Measurements from ENCODE around the gene KCTD15.
A peak's percentile ranks its signal among the peaks of the same experiment; 100 is the strongest.

Gene KCTD15

GRCh38 chr19:33771384-33772101 is 25.1 kb upstream of the KCTD15 start:
- DNase-seq (ENCODE audit: low spot score), result peak; percentile 87

DNA sequence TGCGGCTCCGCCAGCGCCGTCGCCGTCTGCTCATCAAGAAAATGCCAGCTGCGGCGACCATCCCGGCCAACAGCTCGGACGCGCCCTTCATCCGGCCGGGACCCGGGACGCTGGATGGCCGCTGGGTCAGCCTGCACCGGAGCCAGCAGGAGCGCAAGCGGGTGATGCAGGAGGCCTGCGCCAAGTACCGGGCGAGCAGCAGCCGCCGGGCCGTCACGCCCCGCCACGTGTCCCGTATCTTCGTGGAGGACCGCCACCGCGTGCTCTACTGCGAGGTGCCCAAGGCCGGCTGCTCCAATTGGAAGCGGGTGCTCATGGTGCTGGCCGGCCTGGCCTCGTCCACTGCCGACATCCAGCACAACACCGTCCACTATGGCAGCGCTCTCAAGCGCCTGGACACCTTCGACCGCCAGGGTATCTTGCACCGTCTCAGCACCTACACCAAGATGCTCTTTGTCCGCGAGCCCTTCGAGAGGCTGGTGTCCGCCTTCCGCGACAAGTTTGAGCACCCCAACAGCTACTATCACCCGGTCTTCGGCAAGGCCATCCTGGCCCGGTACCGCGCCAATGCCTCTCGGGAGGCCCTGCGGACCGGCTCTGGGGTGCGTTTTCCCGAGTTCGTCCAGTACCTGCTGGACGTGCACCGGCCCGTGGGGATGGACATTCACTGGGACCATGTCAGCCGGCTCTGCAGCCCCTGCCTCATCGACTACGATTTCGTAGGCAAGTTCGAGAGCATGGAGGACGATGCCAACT is 24.4 kb upstream of the KCTD15 start:
- DNase-seq (ENCODE audit: low spot score), result no peak

DNA sequence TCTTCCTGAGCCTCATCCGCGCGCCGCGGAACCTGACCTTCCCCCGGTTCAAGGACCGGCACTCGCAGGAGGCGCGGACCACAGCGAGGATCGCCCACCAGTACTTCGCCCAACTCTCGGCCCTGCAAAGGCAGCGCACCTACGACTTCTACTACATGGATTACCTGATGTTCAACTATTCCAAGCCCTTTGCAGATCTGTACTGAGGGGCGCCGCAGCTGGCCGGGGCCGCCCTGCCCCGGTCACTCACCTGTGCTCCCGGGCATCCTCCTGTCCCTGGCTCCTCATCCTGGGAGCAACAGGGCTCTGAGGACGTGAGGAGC is 23.9 kb upstream of the KCTD15 start:
- DNase-seq (ENCODE audit: low spot score), result no peak

- no peak for DNase-seq (ENCODE audit: low spot score)
These were observed 22.7 kb upstream of the KCTD15 start for GRCh38 chr19:33773704-33774624.

- no peak for DNase-seq (ENCODE audit: low spot score)
These were observed 21.9 kb upstream of the KCTD15 start for GRCh38 chr19:33774751-33775150.

DNA sequence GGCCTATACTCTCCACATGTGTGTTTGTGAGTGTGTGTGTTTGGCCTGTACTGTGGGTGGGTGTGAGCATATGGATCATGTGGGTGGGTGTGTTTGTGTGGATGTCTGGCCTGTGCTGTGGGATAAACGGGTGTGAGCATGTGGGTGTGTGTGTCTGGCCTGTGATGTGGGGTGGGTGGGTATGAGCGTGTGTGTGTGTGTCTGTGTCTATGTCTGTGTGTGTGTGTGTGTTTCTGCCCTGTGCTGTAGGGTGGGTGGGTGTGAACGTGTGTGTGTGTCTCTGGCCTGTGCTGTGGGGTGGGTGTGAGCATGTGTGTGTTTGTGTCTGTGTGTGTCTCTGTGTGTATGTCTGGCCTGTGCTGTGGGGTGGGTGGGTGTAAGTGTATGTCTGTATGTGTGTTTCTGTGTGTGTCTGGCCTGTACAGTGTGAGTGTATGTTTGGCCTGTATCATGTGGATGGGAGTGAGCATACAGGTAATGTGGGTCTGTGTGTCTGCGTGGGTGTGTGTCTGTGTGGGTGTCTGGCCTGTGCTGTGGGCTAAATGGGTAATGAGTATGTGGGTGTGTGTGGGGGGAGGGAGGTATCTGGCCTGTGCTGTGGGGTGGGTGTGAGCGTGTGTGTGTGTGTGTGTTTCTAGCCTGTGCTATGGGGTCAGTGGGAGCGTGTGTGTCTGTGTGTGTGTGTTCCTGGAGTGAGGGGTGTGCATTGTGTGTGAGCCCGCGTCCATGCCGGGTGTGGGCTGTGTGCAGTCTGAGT is 20.8 kb upstream of the KCTD15 start:
- DNase-seq (ENCODE audit: low spot score), result no peak

- DNase-seq (ENCODE audit: low spot score), result no peak
These were observed 19.3 kb upstream of the KCTD15 start for GRCh38 chr19:33777351-33777750.

DNA sequence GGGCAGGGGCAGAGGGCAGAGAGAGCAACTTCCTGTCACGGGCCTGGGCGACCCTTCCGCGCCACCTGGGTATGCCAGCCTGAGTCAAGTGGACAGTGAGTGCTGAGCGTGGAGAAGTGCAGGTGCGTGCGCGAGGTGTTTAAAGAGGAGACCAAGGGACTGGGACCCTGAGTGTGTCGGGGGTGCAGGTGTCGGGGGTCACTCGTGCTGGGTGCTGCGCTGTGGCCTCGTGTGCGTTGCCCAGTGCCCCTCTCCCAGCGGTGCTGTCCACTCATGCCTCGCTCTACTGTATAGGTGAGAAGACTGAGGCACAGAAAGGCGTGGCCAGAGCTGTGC is 18.9 kb upstream of the KCTD15 start:
- no peak for DNase-seq (ENCODE audit: low spot score)

DNA sequence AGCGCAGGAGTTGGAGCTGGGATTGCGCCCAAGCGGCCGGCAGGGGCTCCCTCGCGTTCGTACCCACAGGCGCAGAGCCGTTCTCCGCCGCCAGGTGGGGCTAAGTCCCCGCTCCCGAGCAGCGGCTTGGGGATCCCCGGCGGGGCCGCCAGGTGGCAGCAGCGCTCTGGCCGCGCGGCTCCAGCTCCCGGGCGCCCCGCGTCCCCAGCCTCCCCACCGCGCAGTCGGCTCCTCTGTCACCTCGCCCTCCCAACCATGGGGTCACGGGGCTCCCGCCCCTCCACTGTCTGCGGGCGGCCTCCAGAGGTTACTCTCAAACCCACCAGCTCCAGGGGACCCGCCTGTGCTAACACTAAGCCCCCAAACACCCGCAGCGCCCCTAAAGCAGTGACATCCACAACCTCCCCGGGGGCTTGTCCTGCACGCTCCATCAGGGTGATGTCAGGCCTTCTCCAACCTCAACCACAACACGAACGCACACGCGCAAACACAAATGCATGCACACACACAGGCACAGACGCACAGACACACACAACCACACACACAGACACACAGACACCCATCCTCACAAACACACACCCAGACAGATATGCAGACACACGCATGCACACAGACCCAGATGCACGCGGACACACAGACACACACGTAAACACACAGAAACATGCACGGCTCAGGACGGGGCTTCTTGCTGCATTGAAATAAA is 18.4 kb upstream of the KCTD15 start:
- DNase-seq (ENCODE audit: low spot score), result peak; percentile 97

DNA sequence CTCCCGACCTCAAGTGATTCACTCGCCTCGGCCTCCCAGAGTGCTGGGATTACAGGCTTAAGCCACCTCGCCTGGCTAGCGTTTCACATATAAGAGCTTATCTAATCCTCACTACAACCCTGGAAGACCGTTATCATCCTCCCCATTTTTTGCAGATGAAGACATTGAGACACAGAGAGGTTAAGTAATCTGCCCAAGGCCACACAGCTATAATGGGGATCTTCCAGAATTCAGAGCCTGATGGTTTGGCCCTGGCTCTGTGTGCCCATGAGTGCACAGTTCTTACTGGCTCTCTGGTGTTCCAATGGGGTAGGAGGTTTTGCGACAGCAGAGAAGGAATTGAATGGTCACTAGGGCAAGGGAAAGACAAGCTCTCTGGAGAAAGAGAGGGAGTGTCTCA is 16.8 kb upstream of the KCTD15 start:
- DNase-seq (ENCODE audit: low spot score), result no peak

DNA sequence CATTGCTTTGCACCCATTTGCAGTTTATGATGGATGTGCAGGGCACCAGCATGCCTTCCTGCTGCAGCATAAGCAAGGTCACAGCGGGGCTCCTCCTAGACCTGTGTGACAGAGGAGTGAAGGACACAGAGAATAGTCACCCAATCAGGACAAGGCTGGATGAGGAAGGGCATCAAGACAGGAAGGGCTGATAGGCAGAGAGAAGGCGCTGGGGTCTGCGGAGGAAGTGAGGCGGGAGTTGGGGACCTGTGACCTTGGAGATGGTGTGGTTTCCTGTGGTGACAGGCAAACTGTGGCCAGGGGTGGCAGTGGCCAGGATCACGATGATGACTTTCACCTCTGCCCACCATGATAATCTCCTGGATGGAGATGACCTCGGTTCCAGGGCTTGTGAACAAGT is 16.4 kb upstream of the KCTD15 start:
- no peak for DNase-seq (ENCODE audit: low spot score)

DNA sequence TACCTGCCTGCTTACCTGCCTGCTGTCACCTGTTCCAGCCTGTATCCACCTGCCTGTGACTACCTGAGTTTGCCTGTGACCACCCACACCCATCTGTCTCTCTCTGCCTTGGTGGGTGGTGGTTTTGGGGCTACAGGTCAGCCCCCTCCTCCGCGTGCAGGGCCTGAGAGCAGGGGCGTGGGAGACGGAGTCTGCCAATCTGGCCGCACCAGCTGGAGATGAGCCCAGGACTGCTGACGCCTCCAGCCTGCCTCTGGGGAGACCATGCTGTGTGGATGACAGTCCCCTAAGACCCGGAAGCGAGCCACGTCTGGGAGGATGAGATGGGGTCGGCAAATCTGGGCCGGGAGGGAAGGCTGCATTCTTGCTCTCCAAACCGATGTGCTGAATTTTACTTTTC is 15.9 kb upstream of the KCTD15 start:
- no peak for DNase-seq (ENCODE audit: low spot score)

- DNase-seq (ENCODE audit: low spot score), result no peak
These were observed 15.2 kb upstream of the KCTD15 start for GRCh38 chr19:33781415-33781935.

DNA sequence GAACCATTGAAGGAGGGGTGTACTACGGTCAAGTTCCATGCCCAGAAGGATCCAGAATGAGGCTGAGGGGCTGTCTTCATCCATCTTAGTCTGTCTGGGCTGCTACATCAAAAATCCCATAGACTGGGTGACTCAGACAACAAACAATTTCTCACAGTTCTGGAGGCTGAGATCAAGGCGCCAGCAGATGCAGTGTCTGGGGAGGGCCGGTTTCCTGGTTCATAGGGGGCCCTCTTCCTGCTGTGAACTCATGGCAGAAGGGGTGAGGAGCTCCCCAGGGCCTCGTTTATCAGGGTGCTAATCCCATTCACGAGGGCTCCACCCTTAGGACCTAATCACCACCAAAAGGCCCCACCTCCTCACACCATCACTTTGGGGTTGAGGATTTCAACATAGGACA is 14.7 kb upstream of the KCTD15 start:
- DNase-seq (ENCODE audit: low spot score), result no peak

DNA sequence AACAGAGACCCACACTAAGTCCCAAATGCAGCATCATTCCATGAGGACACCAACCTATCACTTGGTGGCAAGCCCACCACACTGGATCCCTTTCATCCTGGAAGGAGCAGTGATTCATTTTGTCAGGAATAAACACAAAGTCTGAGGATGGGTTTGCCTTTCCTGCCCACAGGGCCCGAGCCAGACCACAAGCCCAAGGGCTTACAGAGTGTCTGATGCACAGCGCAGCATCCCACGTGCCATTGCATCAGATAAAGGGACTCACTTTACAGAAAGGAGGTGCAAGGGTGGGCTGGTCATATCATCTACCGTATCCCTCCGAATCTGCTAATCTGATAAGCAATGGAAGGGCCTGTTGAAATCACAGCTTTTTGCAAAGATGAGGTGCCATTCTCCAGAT is 12.2 kb upstream of the KCTD15 start:
- no peak for DNase-seq (ENCODE audit: low spot score)

DNA sequence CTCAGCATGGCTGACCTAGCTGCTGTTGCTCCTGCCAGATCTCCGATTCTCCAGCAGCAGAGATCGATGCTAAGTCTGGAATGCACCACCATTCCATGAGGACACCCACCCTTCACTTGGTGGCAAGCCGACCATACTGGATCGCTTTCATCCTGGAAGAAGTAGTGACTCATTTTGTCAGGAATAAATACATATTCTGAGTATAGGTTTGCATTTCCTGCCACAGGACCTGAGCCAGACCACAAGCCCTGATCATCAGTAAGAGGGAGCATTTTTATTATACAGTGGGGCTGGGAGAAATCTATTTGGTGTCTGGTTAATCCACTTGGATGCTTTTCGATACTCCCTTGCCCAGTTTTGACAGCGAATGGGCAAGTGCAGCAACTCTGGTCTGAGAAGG is 10.9 kb upstream of the KCTD15 start:
- DNase-seq (ENCODE audit: low spot score), result peak; percentile 48

DNA sequence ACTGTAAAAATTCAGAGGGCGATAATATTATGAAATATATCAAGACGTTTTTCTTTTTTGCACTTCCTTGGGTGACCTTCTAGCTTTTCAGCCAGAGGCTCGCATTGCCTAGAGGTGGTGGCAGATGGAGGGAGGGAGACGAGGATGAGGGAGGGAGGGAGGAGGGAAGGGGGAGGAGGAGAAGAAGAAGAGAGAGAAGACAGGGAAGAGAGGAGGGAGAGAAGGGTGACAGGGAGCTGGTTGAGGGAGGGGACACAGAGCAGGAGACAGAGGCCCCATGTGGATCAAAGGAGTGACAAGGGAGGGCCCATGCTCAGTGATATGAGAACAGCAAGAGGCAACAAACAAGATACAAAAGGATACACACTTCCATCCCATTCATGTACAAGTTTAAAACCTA is 8.0 kb upstream of the KCTD15 start:
- no peak for DNase-seq (ENCODE audit: low spot score)

DNA sequence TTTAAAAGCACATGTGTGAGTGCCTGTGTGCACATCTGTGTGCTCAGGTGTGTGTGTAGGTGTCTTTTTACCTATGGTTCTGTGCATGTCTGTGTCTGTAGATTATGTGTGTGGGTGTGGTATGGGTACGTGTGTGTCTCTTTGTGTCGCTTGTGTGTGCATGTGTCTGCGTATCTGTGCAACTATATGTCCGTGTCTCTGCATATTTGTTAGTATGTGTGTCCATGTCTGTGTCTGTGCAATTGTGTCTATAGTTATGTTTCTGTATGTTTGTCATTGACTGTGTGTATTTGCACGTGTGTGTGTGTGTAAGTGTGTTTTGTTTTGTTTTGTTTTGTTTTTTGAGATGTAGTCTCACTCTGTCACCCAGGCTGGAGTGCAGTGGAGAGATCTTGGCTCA is 7.3 kb upstream of the KCTD15 start:
- DNase-seq (ENCODE audit: low spot score), result no peak

GRCh38 chr19:33794683-33795369 is 1.8 kb upstream of the KCTD15 start:
- DNase-seq (ENCODE audit: low spot score), result peak; percentile 38

- peak; percentile 93 for DNase-seq (ENCODE audit: low spot score)
These were observed 1.1 kb upstream of the KCTD15 start for GRCh38 chr19:33795370-33796163.

Data from AG08396 (cell line).